HCT116 (cell line): ENCODE results near the gene RBM47.

Source experiments
- POLR2A ChIP-seq: IDR thresholded peaks from 2 replicates; pipeline ENCODE4 v1.7.0; 2011; ENCODE audit warnings: borderline replicate concordance; ENCODE audit not compliant: insufficient read depth, insufficient read length; ENCODE audit errors: extremely low read depth
- TF ChIP-seq, protein P1 (sequence below): IDR thresholded peaks from 2 replicates; pipeline ENCODE4 v1.6.1; 2012

DNA sequence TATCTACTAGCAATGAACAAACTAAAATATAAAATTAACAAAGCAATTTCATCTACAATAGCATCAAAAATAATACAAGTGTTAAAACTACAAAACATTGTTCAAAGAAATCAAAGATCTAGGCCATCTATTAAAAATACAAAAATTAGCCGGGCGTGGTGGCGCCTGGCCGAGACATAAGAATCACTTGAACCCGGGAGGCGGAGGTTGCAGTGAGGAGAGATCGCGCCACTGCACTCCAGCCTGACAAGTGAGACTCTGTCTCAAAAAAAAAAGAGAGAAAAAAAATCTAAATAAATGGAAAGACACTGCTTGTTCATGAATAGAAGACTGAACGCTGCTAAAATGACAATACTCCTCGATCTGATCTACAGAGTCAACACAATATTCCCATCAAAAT is 139.2 kb downstream of the RBM47 start:
- TF ChIP-seq, protein P1, sequence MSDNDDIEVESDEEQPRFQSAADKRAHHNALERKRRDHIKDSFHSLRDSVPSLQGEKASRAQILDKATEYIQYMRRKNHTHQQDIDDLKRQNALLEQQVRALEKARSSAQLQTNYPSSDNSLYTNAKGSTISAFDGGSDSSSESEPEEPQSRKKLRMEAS: no peak
- TF ChIP-seq POLR2A: no peak
